PC-9 (cell line): Measurements from ENCODE around the gene DRD5. TPM values are rescaled to one million over a fixed set of nuclear protein-coding genes. Genes with fewer than 3 reads are reported as not detected.
"Not testable (repeated sequence)": the region's sequence is repeated elsewhere in the genome, so short reads cannot be mapped to it uniquely, and the experiment has no call there.

ENCODE experiments used
- BruUV-seq: library from RNA; stranded (reverse); fragments of 400-500 nt; replicated peaks from 2 replicates; lab custom pipeline; 2021; lab: Mats Ljungman, UMichigan
- CTCF ChIA-PET: fragments of 300-600 bp; sonication (Branson Sonifier 250); formaldehyde crosslinking; loops from one replicate; lab custom pipeline; 2022; ENCODE audit warnings: antibody characterized with exemption; lab: Charles Lee
- POLR2A ChIA-PET: fragments of 300-600 bp; sonication (Branson Sonifier 250); formaldehyde crosslinking; loops from one replicate; lab custom pipeline; 2022; ENCODE audit warnings: antibody characterized with exemption; ENCODE audit not compliant: unreplicated experiment; lab: Charles Lee
- DNase-seq, 2 experiments: peaks; one replicate each; pipeline versions ENCODE4 v3.0.0 to v3.0.0-alpha.2; 2015 to 2022; ENCODE audit warnings: mixed read lengths in 1 of 2
- H2AFZ ChIP-seq: fragments of 200-600 bp; sonication (generic); 2 replicates; pipeline ENCODE4 v1.8.1; 2017; ENCODE audit warnings: antibody characterized with exemption
- H3F3A ChIP-seq: fragments of 200-600 bp; sonication (generic); 2 replicates; pipeline ENCODE4 v1.8.1; 2017; ENCODE audit warnings: antibody characterized with exemption, mild to moderate bottlenecking, low read depth; ENCODE audit not compliant: insufficient read depth
- H3K27ac ChIP-seq: fragments of 200-600 bp; sonication (generic); 2 replicates; pipeline ENCODE4 v1.6.1; 2016; ENCODE audit warnings: mixed run types
- H3K27me3 ChIP-seq: fragments of 200-600 bp; sonication (generic); 2 replicates; pipeline ENCODE4 v1.6.1; 2016; ENCODE audit warnings: low read depth, mixed run types; ENCODE audit not compliant: insufficient read depth
- H3K36me3 ChIP-seq: fragments of 200-600 bp; sonication (generic); 2 replicates; pipeline ENCODE4 v1.6.1; 2016; ENCODE audit warnings: low read depth, mixed run types
- H3K4me1 ChIP-seq: fragments of 200-600 bp; sonication (generic); replicated peaks from 2 replicates; pipeline ENCODE4 v1.6.1; 2016; ENCODE audit warnings: mixed run types; ENCODE audit not compliant: insufficient read depth
- H3K4me2 ChIP-seq: fragments of 200-600 bp; sonication (generic); 2 replicates; pipeline ENCODE4 v1.6.1; 2017; ENCODE audit warnings: mixed run types
- H3K4me3 ChIP-seq: fragments of 200-600 bp; sonication (generic); 2 replicates; pipeline ENCODE4 v1.6.1; 2016; ENCODE audit warnings: mixed run types
- H3K79me2 ChIP-seq: fragments of 200-600 bp; sonication (generic); 2 replicates; pipeline ENCODE4 v1.6.1; 2017; ENCODE audit warnings: low read depth, mixed run types
- H3K9me2 ChIP-seq: fragments of 200-600 bp; sonication (generic); 2 replicates; pipeline ENCODE4 v1.8.1; 2017; ENCODE audit warnings: mild to moderate bottlenecking; ENCODE audit not compliant: insufficient read depth
- H3K9me3 ChIP-seq: fragments of 200-600 bp; sonication (generic); 2 replicates; pipeline ENCODE4 v1.8.1; 2016; ENCODE audit warnings: low read depth; ENCODE audit not compliant: insufficient read depth
- H4K20me1 ChIP-seq: fragments of 200-600 bp; sonication (generic); 2 replicates; pipeline ENCODE4 v1.8.1; 2017; ENCODE audit not compliant: insufficient read depth
- EZH2 ChIP-seq: fragments of 200-600 bp; sonication (generic); IDR thresholded peaks from 2 replicates; pipeline ENCODE4 v1.8.0; 2017; ENCODE audit warnings: antibody characterized with exemption, low read depth
- intact Hi-C: fragments of 100-400 bp; cut with micrococcal nuclease; formaldehyde crosslinking; loops from one replicate; pipeline ENCODE4 v1.10.0; 2022; ENCODE audit not compliant: unreplicated experiment
- total RNA-seq: library from RNA; stranded (reverse); gene quantifications from 2 replicates; pipeline ENCODE4 v1.2.3, GENCODE V29; 2021
- TF ChIP-seq, protein P1 (sequence below): fragments of 200-600 bp; sonication (generic); conservative IDR thresholded peaks from 2 replicates; pipeline ENCODE4 v1.6.1; 2017; ENCODE audit warnings: mixed run types, antibody characterized with exemption, mild to moderate bottlenecking, moderate library complexity

DRD5 gene
- total RNA-seq, 1 experiment from 2014 or later: not detected

DNA sequence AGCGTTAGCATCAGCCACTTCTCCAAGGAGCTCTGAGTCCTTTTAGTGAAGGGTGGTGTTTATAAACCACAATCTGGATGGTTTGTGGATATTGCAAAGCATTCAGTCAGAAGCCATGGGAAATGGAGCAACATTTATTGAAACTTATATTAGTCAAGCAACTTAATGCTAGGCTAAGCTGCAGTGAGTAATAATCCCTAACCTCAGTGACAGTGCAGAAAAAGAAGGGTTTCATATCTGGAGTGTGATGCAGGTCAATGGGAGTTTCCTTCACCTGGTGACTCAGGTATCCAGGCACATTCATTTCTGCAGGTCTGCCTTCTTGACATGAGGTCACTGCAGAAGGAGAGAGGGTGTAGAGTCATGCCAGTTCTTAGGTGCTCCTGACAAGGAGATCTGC is 10.4 kb upstream of the DRD5 start:
- Histone ChIP-seq H3F3A (no peaks in the 10 kb centered on the region), H3K27me3 (no peaks in the 10 kb centered on the region), H3K4me3 (no peak overlapping the region), H3K4me1 (no peaks in the 10 kb centered on the region), H3K4me2 (no peak overlapping the region), H4K20me1 (no peaks in the 10 kb centered on the region), H3K36me3 (no peaks in the 10 kb centered on the region), H3K79me2 (no peaks in the 10 kb centered on the region), H3K9me2 (no peaks in the 10 kb centered on the region), H3K27ac (peak overlapping the region; percentile 50), H2AFZ (no peak overlapping the region), H3K9me3 (no peaks in the 10 kb centered on the region)
- DNase-seq: peak in 1 of 2 experiments; percentile 82
- no TSS peak for BruUV-seq
- TF ChIP-seq, protein P1, sequence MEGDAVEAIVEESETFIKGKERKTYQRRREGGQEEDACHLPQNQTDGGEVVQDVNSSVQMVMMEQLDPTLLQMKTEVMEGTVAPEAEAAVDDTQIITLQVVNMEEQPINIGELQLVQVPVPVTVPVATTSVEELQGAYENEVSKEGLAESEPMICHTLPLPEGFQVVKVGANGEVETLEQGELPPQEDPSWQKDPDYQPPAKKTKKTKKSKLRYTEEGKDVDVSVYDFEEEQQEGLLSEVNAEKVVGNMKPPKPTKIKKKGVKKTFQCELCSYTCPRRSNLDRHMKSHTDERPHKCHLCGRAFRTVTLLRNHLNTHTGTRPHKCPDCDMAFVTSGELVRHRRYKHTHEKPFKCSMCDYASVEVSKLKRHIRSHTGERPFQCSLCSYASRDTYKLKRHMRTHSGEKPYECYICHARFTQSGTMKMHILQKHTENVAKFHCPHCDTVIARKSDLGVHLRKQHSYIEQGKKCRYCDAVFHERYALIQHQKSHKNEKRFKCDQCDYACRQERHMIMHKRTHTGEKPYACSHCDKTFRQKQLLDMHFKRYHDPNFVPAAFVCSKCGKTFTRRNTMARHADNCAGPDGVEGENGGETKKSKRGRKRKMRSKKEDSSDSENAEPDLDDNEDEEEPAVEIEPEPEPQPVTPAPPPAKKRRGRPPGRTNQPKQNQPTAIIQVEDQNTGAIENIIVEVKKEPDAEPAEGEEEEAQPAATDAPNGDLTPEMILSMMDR: no peak
- TF ChIP-seq EZH2: no peak
- CTCF ChIA-PET: no interaction called here
- intact Hi-C loops: no loop called here
- POLR2A ChIA-PET: no interaction called here

DNA sequence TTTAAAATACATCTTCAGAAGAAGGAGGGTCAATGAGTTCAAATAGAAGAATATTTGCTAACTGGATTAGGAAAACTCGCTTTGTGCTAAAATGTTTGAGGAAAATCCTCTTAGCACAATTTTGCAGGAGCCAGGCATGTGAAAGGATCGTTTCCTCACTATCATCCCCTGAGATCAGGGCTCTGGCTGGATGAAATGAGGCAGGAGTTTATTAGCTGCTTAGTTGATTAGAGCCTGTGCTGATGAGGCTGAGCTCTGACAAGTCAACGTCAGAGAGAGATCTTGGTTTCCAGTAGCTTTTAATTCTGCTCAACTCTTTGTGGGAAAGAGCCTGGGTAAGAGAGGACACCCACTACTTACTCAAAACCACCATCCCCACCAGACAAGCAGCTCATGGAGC is 8.0 kb upstream of the DRD5 start:
- intact Hi-C loops: no loop called here
- no peak overlapping the region for H2AFZ ChIP-seq
- BruUV-seq: no TSS peak
- no peaks in the 10 kb centered on the region for H3K9me3 ChIP-seq
- H3K36me3 ChIP-seq: no peaks in the 10 kb centered on the region
- no peaks in the 10 kb centered on the region for H3K9me2 ChIP-seq
- no peaks in the 10 kb centered on the region for H3K27me3 ChIP-seq
- H4K20me1 ChIP-seq: no peaks in the 10 kb centered on the region
- no peak overlapping the region for H3K4me3 ChIP-seq
- no peaks in the 10 kb centered on the region for H3K4me1 ChIP-seq
- TF ChIP-seq, protein P1: no peak
- TF ChIP-seq EZH2: no peak
- DNase-seq: no peak
- no peak overlapping the region for H3K27ac ChIP-seq
- no peak overlapping the region for H3K4me2 ChIP-seq
- POLR2A ChIA-PET: no interaction called here
- no peaks in the 10 kb centered on the region for H3F3A ChIP-seq
- H3K79me2 ChIP-seq: no peaks in the 10 kb centered on the region
- CTCF ChIA-PET: no interaction called here

DNA sequence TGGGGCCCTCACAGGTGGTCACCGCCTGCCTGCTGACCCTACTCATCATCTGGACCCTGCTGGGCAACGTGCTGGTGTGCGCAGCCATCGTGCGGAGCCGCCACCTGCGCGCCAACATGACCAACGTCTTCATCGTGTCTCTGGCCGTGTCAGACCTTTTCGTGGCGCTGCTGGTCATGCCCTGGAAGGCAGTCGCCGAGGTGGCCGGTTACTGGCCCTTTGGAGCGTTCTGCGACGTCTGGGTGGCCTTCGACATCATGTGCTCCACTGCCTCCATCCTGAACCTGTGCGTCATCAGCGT is 652 bp downstream of the DRD5 start:
- BruUV-seq: no TSS peak
- no peak overlapping the region for H3K4me2 ChIP-seq
- ChIA-PET CTCF (no interaction called here), POLR2A (no interaction called here)
- H3K9me3 ChIP-seq: no peaks in the 10 kb centered on the region
- no peaks in the 10 kb centered on the region for H4K20me1 ChIP-seq
- H3K27me3 ChIP-seq: no peaks in the 10 kb centered on the region
- DNase-seq: no peak
- no peaks in the 10 kb centered on the region for H3K79me2 ChIP-seq
- H3K9me2 ChIP-seq: no peaks in the 10 kb centered on the region
- TF ChIP-seq, protein P1: no peak
- no peak for TF ChIP-seq EZH2
- no peaks in the 10 kb centered on the region for H3K4me1 ChIP-seq
- H3K36me3 ChIP-seq: no peaks in the 10 kb centered on the region
- H3F3A ChIP-seq: no peaks in the 10 kb centered on the region
- intact Hi-C loops: no loop called here
- no peak overlapping the region for H3K4me3 ChIP-seq
- H2AFZ ChIP-seq: no peak overlapping the region
- H3K27ac ChIP-seq: no peak overlapping the region

DNA sequence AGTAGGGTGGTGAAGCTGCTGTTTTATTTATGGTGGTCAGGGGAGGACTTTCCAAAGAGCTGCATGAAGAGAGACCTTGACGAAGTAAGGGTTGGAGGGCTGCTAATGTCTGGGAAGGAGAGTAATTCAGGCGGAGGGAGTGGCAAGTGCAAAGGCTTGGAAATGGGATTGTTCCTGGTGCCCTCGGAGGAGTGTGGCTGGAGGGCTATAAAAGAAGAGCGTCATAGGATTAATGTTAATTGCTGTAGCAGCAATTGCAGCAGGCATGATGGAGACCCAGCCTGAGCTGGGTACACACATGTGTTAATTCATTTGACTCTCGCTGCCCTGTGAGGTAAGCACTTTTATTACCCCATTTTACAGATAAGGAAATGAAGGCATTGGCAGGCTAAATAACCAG is 4.5 kb downstream of the DRD5 start:
- BruUV-seq, intact Hi-C loops, H3K9me2 ChIP-seq: not testable (repeated sequence)

More for the DNA sequence above, 4.5 kb downstream of the DRD5 start:
- DNase-seq, H3K27ac ChIP-seq, CTCF ChIA-PET, H3K4me2 ChIP-seq, H2AFZ ChIP-seq, H3F3A ChIP-seq, H3K27me3 ChIP-seq, H4K20me1 ChIP-seq, H3K4me1 ChIP-seq, H3K36me3 ChIP-seq, H3K9me3 ChIP-seq, H3K4me3 ChIP-seq, POLR2A ChIA-PET, H3K79me2 ChIP-seq: not testable (repeated sequence)
